Natural killer cell (primary cell): Measurements from ENCODE around the gene CLCN2. TPM values are rescaled to one million over a fixed set of nuclear protein-coding genes. Genes with fewer than 3 reads are reported as not detected.
A peak's percentile ranks its signal among the peaks of the same experiment; 100 is the strongest.

Source experiments
- ATAC-seq, 3 donors: fragments of 150-1000 bp in 2 of 3; fragments of 200-7000 bp in 1 of 3; cut with Tn5 transposase; 1 replicate in 1 of 3; 2 replicates in 2 of 3; pipeline ENCODE4 v1.10.0; 2021; ENCODE audit warnings: mild to moderate bottlenecking in 2 of 3, moderate library complexity in 2 of 3
- DNase-seq, 2 donors: peaks; one replicate each; pipeline versions ENCODE4 v3.0.0 to v3.0.0-alpha.2; 2013 to 2021; ENCODE audit warnings: mixed read lengths in 1 of 2
- H3K27ac ChIP-seq: one replicate; pipeline ENCODE4 v1.5.1; 2013; ENCODE audit warnings: mild to moderate bottlenecking, low read length
- H3K27me3 ChIP-seq: one replicate; pipeline ENCODE4 v1.6.1; 2013; ENCODE audit warnings: low read length; ENCODE audit not compliant: control insufficient read depth, insufficient read depth
- H3K36me3 ChIP-seq: one replicate; pipeline ENCODE4 v1.6.1; 2013; ENCODE audit warnings: low read length; ENCODE audit not compliant: control insufficient read depth, insufficient read depth
- H3K4me1 ChIP-seq: one replicate; pipeline ENCODE4 v1.6.1; 2013; ENCODE audit warnings: low read length; ENCODE audit not compliant: control insufficient read depth, insufficient read depth
- H3K4me3 ChIP-seq: one replicate; pipeline ENCODE4 v1.5.1; 2013; ENCODE audit warnings: low read length
- H3K9me3 ChIP-seq: one replicate; pipeline ENCODE4 v1.6.1; 2013; ENCODE audit warnings: low read length; ENCODE audit not compliant: control insufficient read depth, insufficient read depth
- H3K27ac Mint-ChIP-seq, 2 donors: one replicate each; pipeline ENCODE4 v1.8.0; 2022; ENCODE audit warnings: mild to moderate bottlenecking in 2 of 2, mixed read lengths in 2 of 2, moderate library complexity in 1 of 2
- H3K27me3 Mint-ChIP-seq, 2 donors: one replicate each; pipeline ENCODE4 v1.8.0; 2022; ENCODE audit warnings: low read depth in 2 of 2, mixed read lengths in 2 of 2
- H3K36me3 Mint-ChIP-seq: one replicate; pipeline ENCODE4 v1.8.0; 2022; ENCODE audit warnings: mixed read lengths
- H3K4me1 Mint-ChIP-seq, 2 donors: one replicate each; pipeline ENCODE4 v1.8.0; 2022; ENCODE audit warnings: mixed read lengths in 2 of 2
- H3K4me3 Mint-ChIP-seq: one replicate; pipeline ENCODE4 v1.8.0; 2022; ENCODE audit warnings: mild to moderate bottlenecking, moderate library complexity, mixed read lengths
- H3K9me3 Mint-ChIP-seq, 2 donors: one replicate each; pipeline ENCODE4 v1.8.0; 2022; ENCODE audit warnings: mixed read lengths in 2 of 2
- CTCF ChIP-seq: fragments of 200-600 bp; IDR thresholded peaks from one replicate; pipeline ENCODE4 v1.8.0; 2022; ENCODE audit warnings: antibody characterized with exemption
- WGBS: methylation state at CpG from one replicate; pipeline ENCODE4 v1.1.7; 2013; ENCODE audit warnings: missing lambda C conversion rate; ENCODE audit not compliant: insufficient coverage; 5-methylcytosine and 5-hydroxymethylcytosine counted together
- intact Hi-C: fragments of 100-400 bp; cut with micrococcal nuclease; formaldehyde crosslinking; loops from one replicate; pipeline ENCODE4 v1.14.2; 2022
- total RNA-seq, 4 donors: library from RNA; stranded (reverse); fragments of 120-200 nt in 1 of 4; gene quantifications; one replicate each; pipeline versions ENCODE4 v1.2.3 to v1.2.4, GENCODE V29; 2013 to 2022

Gene CLCN2
- total RNA-seq, 3 donors from 2014 or later (not counting 1 experiment from before 2014, with no cell fraction given): 7.8 to 8.2 (median 8.1) TPM

DNA sequence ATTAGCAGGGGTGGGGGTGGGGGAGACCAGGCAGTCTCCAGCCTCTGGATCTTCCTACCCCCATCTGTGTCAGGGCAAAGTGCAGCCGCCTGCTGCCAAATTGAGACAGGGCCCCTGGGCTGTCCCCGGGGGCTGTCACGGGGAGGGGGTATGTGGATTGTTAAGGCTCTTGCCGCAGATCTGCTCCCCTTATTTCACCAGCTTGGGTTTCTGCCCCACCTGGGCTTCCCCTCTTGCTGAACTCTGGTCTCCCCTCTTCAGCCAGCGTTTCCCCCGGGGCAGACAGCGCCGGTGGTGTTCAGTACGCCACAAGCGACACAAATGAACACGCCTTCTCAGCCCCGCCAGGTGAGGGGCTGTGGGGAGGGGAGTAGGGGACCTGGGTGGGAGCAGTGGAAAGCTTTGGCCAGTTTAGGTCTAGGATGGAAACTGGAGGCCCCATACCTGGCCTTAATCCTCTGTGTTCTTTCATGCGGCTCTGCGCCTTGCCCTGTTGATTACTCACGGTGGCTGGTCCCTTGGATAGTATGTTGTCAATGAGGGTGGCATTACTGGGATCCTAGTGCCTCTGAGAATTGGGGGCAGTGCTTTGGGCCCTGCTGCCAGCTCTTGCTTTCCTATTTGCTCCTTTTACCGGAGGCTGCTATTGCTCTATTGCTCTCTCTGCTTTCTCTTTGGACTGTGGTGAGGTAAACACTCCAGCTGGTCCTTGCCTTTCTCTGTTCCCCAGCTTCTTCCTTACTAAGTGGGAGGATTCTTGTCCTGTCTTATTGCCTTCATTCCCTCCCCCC, 45.3 kb downstream of the CLCN2 start:
- Mint-ChIP-seq H3K36me3 (peaks cover under 1% of the 10 kb centered on the region), H3K27ac (peak overlapping the region; percentile 79 to 91), H3K4me1 (peaks cover 21 to 45% of the 10 kb centered on the region in 2 donors), H3K4me3 (peak overlapping the region; percentile 70), H3K27me3 (no peaks in the 10 kb centered on the region), H3K9me3 (no peaks in the 10 kb centered on the region)
- Histone ChIP-seq H3K9me3 (no peaks in the 10 kb centered on the region), H3K27ac (peak overlapping the region; percentile 89), H3K4me3 (no peak overlapping the region), H3K27me3 (no peaks in the 10 kb centered on the region), H3K4me1 (peaks cover 41% of the 10 kb centered on the region), H3K36me3 (peaks cover 20% of the 10 kb centered on the region)
- ATAC-seq: no peak
- peak in 1 of 2 donors; percentile 35 for DNase-seq
- 56% methylated on average over 15 of the region's 16 CpGs for WGBS
- intact Hi-C loops: loop anchor here (1.0 kb wide), 1 partner anchor 17 kb away; the partner anchor contains the start of gene PSMD2
- no peak for TF ChIP-seq CTCF

DNA sequence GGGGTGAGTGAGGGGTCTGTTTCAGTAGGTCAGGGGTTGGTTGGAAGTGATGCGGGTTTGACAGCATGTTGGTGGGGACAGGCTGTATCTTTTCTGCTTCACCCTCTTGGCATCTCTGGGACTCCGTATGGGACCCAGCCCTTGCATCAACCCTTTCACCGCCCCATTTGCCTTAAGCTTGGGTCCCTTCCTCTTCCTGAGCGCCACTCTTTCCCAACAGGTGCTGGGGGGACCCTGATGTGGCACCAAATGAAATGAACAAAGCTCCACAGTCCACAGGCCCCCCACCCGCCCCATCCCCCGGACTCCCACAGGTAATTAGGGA, 45.9 kb downstream of the CLCN2 start:
- Mint-ChIP-seq H3K9me3 (no peaks in the 10 kb centered on the region), H3K4me1 (peaks cover 21 to 41% of the 10 kb centered on the region in 2 donors), H3K4me3 (peak overlapping the region; percentile 83), H3K27me3 (no peaks in the 10 kb centered on the region), H3K36me3 (no peaks in the 10 kb centered on the region), H3K27ac (peak overlapping the region; percentile 79 to 91)
- peaks cover 14% of the 10 kb centered on the region for H3K36me3 ChIP-seq
- H3K27ac ChIP-seq: peak overlapping the region; percentile 89
- H3K4me3 ChIP-seq: peak overlapping the region; percentile 47
- DNase-seq (no peak), ATAC-seq (peak in 1 of 3 donors; percentile 0)
- TF ChIP-seq CTCF: no peak
- no peaks in the 10 kb centered on the region for H3K27me3 ChIP-seq
- H3K4me1 ChIP-seq: peaks cover 40% of the 10 kb centered on the region
- 26% methylated on average over 4 of the region's 6 CpGs for WGBS
- H3K9me3 ChIP-seq: no peaks in the 10 kb centered on the region
- intact Hi-C loops: loop anchor here (1.0 kb wide), 1 partner anchor 16 kb away; the partner anchor contains the start of gene PSMD2

DNA sequence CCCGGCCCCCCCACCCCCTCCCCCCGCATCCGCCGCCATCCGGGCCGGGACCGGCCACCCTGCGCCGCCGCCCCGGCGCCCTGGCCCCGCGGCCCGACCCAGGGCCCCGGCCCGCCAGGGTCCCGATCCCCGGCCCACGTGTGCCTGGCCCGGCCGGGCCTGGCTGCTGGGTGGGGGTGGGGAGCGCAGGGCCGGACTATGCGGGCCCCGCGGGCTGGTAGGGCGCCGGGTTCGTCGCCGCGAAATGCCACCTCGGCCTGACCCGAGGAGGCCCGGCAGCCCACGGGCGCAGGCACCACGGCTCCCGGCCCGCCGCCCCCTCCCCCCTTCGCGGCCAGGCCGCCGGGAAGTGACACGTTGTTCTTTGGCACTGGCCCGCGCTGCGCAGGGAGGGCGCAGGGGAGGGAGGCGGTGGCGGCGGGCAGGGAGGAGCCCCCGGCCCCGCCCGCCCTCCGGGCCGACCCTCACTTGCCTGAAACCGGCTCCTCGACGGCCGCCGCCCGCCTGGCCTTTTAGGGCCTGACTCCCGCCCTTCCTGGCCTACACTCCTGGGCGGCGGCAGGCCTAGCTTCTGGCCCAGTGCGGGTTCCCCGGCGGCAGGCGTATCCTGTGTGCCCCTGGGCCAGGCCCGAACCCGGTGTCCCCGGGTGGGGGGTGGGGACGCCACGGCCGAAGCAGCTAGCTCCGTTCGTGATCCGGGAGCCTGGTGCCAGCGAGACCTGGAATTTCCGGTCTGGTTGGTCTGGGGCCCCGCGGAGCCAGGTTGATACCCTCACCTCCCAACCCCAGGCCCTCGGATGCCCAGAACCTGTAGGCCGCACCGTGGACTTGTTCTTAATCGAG, 46.5 kb downstream of the CLCN2 start:
- Histone ChIP-seq H3K9me3 (no peaks in the 10 kb centered on the region), H3K4me3 (peak overlapping the region; percentile 47), H3K27ac (peak overlapping the region; percentile 89), H3K27me3 (no peaks in the 10 kb centered on the region), H3K36me3 (peaks cover 10% of the 10 kb centered on the region), H3K4me1 (peaks cover 35% of the 10 kb centered on the region)
- WGBS: under 1% methylated on average over 81 of the region's 89 CpGs
- Mint-ChIP-seq H3K27ac (peak overlapping the region; percentile 82 to 91), H3K9me3 (no peaks in the 10 kb centered on the region), H3K36me3 (no peaks in the 10 kb centered on the region), H3K27me3 (no peaks in the 10 kb centered on the region), H3K4me1 (peaks cover 21 to 41% of the 10 kb centered on the region in 2 donors), H3K4me3 (peak overlapping the region; percentile 88)
- TF ChIP-seq CTCF: no peak
- peak; percentile 69 to 82 (median 73) for ATAC-seq
- intact Hi-C loops: loop anchor here (1.0 kb wide), 1 partner anchor 16 kb away; the partner anchor contains the start of gene PSMD2
- DNase-seq: peak; percentile 74 to 83
